ENCODE data around the gene IGF1R. TPM values are rescaled to one million over a fixed set of nuclear protein-coding genes. Genes with fewer than 3 reads are reported as not detected.

The IGF1R gene
- total RNA-seq, 2 experiments from 2014 or later: 22.8 to 24.7 TPM

DNA sequence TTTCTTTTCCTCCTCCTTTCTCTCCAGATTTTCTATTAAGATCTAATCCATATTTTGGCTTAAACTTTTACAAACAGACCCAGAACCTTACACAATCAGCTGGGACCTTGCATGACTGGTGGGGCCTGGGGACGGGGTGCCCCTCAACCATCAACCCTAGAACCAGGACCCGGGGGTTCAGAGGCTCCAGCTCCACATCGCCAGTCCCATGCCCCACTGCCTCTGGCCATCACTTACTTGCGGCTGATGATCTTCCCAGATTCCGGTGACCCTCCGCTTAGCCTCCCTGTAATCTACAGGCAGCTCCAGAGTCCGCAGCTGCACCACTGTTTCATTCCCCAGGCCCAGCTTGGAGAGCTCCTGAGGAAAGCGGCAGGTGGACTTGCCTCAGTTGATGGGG is 322.5 kb downstream of the IGF1R start:
- CTCF ChIA-PET: no interaction called here
- TF ChIP-seq, protein P1, sequence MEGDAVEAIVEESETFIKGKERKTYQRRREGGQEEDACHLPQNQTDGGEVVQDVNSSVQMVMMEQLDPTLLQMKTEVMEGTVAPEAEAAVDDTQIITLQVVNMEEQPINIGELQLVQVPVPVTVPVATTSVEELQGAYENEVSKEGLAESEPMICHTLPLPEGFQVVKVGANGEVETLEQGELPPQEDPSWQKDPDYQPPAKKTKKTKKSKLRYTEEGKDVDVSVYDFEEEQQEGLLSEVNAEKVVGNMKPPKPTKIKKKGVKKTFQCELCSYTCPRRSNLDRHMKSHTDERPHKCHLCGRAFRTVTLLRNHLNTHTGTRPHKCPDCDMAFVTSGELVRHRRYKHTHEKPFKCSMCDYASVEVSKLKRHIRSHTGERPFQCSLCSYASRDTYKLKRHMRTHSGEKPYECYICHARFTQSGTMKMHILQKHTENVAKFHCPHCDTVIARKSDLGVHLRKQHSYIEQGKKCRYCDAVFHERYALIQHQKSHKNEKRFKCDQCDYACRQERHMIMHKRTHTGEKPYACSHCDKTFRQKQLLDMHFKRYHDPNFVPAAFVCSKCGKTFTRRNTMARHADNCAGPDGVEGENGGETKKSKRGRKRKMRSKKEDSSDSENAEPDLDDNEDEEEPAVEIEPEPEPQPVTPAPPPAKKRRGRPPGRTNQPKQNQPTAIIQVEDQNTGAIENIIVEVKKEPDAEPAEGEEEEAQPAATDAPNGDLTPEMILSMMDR (IDR thresholded peaks at IDR 0.05): no peak
- Mint-ChIP-seq H3K4me1 (ENCODE audit: low read depth) (no peaks in the 10 kb centered on the region), H3K9me3 (peaks cover 1% of the 10 kb centered on the region), H3K36me3 (ENCODE audit: low read depth) (no peaks in the 10 kb centered on the region), H3K27me3 (no peaks in the 10 kb centered on the region), H3K27ac (no peak overlapping the region), H3K4me3 (no peak overlapping the region)
- ATAC-seq: no peak
- intact Hi-C loops (cut with micrococcal nuclease): no loop called here
- POLR2A ChIA-PET: no interaction called here
- no peak for DNase-seq

DNA sequence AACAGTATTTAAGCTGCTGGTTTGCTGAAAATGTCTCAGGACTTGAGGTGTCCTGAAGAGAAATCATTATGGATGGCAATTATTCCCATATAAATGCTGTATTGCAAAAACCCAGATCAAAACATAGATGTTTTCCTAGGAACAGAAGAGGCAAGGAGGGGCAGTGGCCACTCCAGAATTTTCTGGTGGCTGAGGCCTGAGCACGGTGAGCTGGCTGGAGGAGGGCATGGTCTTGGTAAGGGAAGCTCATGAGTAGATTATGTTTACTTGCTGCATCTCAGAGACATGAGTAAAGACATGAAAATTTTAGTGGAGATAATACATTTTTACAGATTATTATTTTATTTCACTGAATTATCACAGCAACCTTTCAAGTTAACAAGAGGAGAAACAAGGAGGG is 328.2 kb downstream of the IGF1R start:
- Mint-ChIP-seq H3K36me3 (ENCODE audit: low read depth) (no peaks in the 10 kb centered on the region), H3K9me3 (no peaks in the 10 kb centered on the region), H3K27me3 (no peaks in the 10 kb centered on the region), H3K4me1 (ENCODE audit: low read depth) (no peaks in the 10 kb centered on the region), H3K4me3 (no peak overlapping the region), H3K27ac (no peak overlapping the region)
- DNase-seq: no peak
- TF ChIP-seq, protein P1 (IDR thresholded peaks at IDR 0.05): no peak
- ChIA-PET POLR2A (no interaction called here), CTCF (no interaction called here)
- intact Hi-C loops (cut with micrococcal nuclease): no loop called here
- ATAC-seq: no peak

DNA sequence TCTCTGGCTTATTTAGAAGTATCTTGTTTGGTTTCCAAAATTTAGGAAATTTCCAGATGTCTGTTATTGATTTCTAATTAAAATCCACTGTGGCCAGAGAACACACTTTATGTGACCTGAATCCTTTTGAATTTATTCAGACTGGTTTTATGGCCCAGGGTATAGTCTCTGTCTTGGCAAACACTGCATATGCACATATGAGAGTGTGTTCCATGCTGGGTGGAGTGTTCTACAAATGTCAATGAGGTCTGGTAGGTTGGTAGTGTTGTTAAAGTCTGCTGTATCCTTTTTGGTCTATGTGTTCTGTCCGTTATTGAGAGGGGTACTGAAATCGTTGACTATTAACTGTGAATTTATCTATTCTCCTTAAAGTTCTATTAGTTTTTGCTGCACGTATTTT is 329.1 kb downstream of the IGF1R start:
- Mint-ChIP-seq H3K36me3 (ENCODE audit: low read depth) (no peaks in the 10 kb centered on the region), H3K27me3 (no peaks in the 10 kb centered on the region), H3K9me3 (no peaks in the 10 kb centered on the region), H3K27ac (no peak overlapping the region), H3K4me1 (ENCODE audit: low read depth) (no peaks in the 10 kb centered on the region), H3K4me3 (no peak overlapping the region)
- intact Hi-C loops (cut with micrococcal nuclease): no loop called here
- ATAC-seq (no peak), DNase-seq (no peak)
- TF ChIP-seq, protein P1 (IDR thresholded peaks at IDR 0.05): no peak
- ChIA-PET CTCF (no interaction called here), POLR2A (no interaction called here)

DNA sequence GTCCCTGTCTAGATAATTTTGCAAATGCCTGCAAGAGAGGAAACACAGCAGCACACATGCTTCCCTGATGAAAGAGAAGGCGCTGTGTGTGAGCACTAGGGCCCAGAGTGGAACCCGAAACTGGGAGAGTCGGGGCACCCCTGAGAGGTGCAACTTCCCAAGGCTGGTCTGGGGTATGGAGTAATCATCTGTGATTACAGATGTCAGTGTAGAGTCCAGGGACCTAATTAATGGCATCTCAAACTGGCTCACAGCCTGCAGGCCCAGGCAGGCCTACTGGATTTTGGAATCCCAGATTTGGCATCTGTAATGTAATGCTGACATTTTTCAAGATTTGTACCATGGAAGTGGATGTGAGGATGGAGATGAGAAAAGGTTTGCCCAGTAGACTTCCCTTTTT is 329.8 kb downstream of the IGF1R start:
- no peak for ATAC-seq
- no peak for DNase-seq
- POLR2A ChIA-PET: no interaction called here
- H3K9me3 Mint-ChIP-seq: no peaks in the 10 kb centered on the region
- H3K4me1 Mint-ChIP-seq (ENCODE audit: low read depth): no peaks in the 10 kb centered on the region
- H3K27ac Mint-ChIP-seq: no peak overlapping the region
- no peak overlapping the region for H3K4me3 Mint-ChIP-seq
- intact Hi-C loops (cut with micrococcal nuclease): no loop called here
- TF ChIP-seq, protein P1 (IDR thresholded peaks at IDR 0.05): no peak
- H3K27me3 Mint-ChIP-seq: no peaks in the 10 kb centered on the region
- H3K36me3 Mint-ChIP-seq (ENCODE audit: low read depth): no peaks in the 10 kb centered on the region
- CTCF ChIA-PET: no interaction called here

DNA sequence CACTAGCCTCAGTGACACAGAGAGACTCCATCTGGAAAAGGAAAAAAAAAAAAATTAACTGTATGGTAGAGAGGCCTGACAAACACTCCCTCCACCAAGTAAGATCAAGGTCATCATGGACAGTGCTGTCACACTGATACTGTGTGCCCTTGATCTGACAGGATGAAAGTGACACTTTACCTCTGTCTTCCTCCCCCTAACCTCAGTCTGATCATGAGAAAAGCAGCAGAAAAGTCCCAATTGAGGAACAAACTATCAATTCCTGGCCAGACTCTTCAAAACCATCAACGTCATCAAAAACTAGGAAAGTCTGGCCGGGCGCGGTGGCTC is 332.5 kb downstream of the IGF1R start:
- ChIA-PET POLR2A (no interaction called here), CTCF (no interaction called here)
- ATAC-seq (no peak), DNase-seq (no peak)
- H3K36me3 Mint-ChIP-seq (ENCODE audit: low read depth): no peaks in the 10 kb centered on the region
- H3K4me1 Mint-ChIP-seq (ENCODE audit: low read depth): no peaks in the 10 kb centered on the region
- intact Hi-C loops (cut with micrococcal nuclease): no loop called here
- H3K9me3 Mint-ChIP-seq: peaks cover 3% of the 10 kb centered on the region
- H3K27me3 Mint-ChIP-seq: no peaks in the 10 kb centered on the region
- no peak overlapping the region for H3K4me3 Mint-ChIP-seq
- TF ChIP-seq, protein P1 (IDR thresholded peaks at IDR 0.05): no peak
- H3K27ac Mint-ChIP-seq: no peak overlapping the region

All from activated CD8-positive, alpha-beta T cell treated with anti-CD3 and anti-CD28 coated beads for 36 hours (primary cell).